GM23338 (cell line): ENCODE results near the gene KRTAP19-8.

ENCODE experiments used
- EZH2phosphoT487 ChIP-seq: fragments of 200-600 bp; sonication (generic); IDR thresholded peaks from one replicate; pipeline ENCODE4 v1.8.1; 2018; ENCODE audit warnings: antibody characterized with exemption; ENCODE audit not compliant: unreplicated experiment
- JUNB ChIP-seq: IDR thresholded peaks from one replicate; pipeline ENCODE4 v1.6.1; 2016; ENCODE audit warnings: antibody characterized with exemption; ENCODE audit not compliant: unreplicated experiment
- POLR2AphosphoS5 ChIP-seq: IDR thresholded peaks from 2 replicates; pipeline ENCODE4 v1.6.1; 2016; ENCODE audit warnings: antibody characterized with exemption, low read depth
- TF ChIP-seq, protein P1 (sequence below), 2 experiments: fragments of 200-600 bp in 1 of 2; sonication (generic) in 1 of 2; conservative IDR thresholded peaks; 2 replicates each; pipeline versions ENCODE4 v1.5.1 to v1.6.1; 2016 to 2017; ENCODE audit warnings: antibody characterized with exemption in 2 of 2, low read depth in 2 of 2, mild to moderate bottlenecking in 2 of 2, moderate library complexity in 1 of 2
- TF ChIP-seq, protein P2 (sequence below): IDR thresholded peaks from 2 replicates; pipeline ENCODE4 v1.6.1; 2016; ENCODE audit warnings: antibody characterized with exemption
- TF ChIP-seq, protein P3 (sequence below): IDR thresholded peaks from one replicate; pipeline ENCODE4 v1.6.1; 2018; ENCODE audit warnings: antibody characterized with exemption; ENCODE audit not compliant: unreplicated experiment

DNA sequence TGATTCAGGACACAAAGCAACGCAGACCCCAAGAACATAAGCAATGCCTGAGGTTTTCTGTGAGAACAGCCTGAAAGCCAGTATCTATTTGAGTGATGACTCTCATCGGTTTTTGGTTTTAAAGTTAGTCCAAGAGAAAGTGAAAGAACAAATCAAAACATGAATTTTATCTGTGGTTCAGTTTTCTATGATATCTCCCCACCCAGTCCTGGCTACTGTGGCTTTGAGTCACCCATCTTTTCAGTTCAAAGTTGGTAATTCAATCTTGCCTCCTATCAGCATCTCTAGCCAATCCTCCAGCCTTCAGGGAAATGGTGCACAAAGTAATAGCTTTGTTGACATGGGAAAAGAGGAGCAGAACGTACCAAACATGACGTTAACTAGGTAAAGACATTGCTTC, 40.5 kb upstream of the KRTAP19-8 start:
- TF ChIP-seq, protein P1, sequence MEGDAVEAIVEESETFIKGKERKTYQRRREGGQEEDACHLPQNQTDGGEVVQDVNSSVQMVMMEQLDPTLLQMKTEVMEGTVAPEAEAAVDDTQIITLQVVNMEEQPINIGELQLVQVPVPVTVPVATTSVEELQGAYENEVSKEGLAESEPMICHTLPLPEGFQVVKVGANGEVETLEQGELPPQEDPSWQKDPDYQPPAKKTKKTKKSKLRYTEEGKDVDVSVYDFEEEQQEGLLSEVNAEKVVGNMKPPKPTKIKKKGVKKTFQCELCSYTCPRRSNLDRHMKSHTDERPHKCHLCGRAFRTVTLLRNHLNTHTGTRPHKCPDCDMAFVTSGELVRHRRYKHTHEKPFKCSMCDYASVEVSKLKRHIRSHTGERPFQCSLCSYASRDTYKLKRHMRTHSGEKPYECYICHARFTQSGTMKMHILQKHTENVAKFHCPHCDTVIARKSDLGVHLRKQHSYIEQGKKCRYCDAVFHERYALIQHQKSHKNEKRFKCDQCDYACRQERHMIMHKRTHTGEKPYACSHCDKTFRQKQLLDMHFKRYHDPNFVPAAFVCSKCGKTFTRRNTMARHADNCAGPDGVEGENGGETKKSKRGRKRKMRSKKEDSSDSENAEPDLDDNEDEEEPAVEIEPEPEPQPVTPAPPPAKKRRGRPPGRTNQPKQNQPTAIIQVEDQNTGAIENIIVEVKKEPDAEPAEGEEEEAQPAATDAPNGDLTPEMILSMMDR (conservative IDR thresholded peaks at IDR 0.05; ENCODE audit: low read depth in 2 of 2): no peak
- no peak for TF ChIP-seq EZH2phosphoT487
- TF ChIP-seq, protein P2, sequence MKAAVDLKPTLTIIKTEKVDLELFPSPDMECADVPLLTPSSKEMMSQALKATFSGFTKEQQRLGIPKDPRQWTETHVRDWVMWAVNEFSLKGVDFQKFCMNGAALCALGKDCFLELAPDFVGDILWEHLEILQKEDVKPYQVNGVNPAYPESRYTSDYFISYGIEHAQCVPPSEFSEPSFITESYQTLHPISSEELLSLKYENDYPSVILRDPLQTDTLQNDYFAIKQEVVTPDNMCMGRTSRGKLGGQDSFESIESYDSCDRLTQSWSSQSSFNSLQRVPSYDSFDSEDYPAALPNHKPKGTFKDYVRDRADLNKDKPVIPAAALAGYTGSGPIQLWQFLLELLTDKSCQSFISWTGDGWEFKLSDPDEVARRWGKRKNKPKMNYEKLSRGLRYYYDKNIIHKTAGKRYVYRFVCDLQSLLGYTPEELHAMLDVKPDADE: no peak
- TF ChIP-seq POLR2AphosphoS5: no peak
- TF ChIP-seq, protein P3, sequence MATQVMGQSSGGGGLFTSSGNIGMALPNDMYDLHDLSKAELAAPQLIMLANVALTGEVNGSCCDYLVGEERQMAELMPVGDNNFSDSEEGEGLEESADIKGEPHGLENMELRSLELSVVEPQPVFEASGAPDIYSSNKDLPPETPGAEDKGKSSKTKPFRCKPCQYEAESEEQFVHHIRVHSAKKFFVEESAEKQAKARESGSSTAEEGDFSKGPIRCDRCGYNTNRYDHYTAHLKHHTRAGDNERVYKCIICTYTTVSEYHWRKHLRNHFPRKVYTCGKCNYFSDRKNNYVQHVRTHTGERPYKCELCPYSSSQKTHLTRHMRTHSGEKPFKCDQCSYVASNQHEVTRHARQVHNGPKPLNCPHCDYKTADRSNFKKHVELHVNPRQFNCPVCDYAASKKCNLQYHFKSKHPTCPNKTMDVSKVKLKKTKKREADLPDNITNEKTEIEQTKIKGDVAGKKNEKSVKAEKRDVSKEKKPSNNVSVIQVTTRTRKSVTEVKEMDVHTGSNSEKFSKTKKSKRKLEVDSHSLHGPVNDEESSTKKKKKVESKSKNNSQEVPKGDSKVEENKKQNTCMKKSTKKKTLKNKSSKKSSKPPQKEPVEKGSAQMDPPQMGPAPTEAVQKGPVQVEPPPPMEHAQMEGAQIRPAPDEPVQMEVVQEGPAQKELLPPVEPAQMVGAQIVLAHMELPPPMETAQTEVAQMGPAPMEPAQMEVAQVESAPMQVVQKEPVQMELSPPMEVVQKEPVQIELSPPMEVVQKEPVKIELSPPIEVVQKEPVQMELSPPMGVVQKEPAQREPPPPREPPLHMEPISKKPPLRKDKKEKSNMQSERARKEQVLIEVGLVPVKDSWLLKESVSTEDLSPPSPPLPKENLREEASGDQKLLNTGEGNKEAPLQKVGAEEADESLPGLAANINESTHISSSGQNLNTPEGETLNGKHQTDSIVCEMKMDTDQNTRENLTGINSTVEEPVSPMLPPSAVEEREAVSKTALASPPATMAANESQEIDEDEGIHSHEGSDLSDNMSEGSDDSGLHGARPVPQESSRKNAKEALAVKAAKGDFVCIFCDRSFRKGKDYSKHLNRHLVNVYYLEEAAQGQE: no peak
- TF ChIP-seq JUNB: no peak
